ENCODE data around the gene ERGIC3.

- TF ChIP-seq POLR2A (IDR thresholded peaks at IDR 0.05; ENCODE audit: low read depth, low read length) (no peak), POLR2AphosphoS5 (IDR thresholded peaks at IDR 0.05; ENCODE audit: low read depth, low read length) (no peak)
Observed at GRCh38 chr20:35518955-35519354, 22.9 kb upstream of the ERGIC3 start.

Measured in GM12892 (cell line).